Activated CD8-positive, alpha-beta memory T cell treated with anti-CD3 and anti-CD28 coated beads, Interleukin-2, amount 50 U/mL, for 48 hours (primary cell): Measurements from ENCODE around the gene MAGED4B.
"Not testable (repeated sequence)": the region's sequence is repeated elsewhere in the genome, so short reads cannot be mapped to it uniquely, and the experiment has no call there.

Source experiments
- DNase-seq: peaks from one replicate; pipeline ENCODE4 v3.0.0-alpha.2; 2020

Gene MAGED4B, protein sequence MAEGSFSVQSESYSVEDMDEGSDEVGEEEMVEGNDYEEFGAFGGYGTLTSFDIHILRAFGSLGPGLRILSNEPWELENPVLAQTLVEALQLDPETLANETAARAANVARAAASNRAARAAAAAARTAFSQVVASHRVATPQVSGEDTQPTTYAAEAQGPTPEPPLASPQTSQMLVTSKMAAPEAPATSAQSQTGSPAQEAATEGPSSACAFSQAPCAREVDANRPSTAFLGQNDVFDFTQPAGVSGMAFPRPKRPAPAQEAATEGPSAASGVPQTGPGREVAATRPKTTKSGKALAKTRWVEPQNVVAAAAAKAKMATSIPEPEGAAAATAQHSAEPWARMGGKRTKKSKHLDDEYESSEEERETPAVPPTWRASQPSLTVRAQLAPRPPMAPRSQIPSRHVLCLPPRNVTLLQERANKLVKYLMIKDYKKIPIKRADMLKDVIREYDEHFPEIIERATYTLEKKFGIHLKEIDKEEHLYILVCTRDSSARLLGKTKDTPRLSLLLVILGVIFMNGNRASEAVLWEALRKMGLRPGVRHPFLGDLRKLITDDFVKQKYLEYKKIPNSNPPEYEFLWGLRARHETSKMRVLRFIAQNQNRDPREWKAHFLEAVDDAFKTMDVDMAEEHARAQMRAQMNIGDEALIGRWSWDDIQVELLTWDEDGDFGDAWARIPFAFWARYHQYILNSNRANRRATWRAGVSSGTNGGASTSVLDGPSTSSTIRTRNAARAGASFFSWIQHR

DNA sequence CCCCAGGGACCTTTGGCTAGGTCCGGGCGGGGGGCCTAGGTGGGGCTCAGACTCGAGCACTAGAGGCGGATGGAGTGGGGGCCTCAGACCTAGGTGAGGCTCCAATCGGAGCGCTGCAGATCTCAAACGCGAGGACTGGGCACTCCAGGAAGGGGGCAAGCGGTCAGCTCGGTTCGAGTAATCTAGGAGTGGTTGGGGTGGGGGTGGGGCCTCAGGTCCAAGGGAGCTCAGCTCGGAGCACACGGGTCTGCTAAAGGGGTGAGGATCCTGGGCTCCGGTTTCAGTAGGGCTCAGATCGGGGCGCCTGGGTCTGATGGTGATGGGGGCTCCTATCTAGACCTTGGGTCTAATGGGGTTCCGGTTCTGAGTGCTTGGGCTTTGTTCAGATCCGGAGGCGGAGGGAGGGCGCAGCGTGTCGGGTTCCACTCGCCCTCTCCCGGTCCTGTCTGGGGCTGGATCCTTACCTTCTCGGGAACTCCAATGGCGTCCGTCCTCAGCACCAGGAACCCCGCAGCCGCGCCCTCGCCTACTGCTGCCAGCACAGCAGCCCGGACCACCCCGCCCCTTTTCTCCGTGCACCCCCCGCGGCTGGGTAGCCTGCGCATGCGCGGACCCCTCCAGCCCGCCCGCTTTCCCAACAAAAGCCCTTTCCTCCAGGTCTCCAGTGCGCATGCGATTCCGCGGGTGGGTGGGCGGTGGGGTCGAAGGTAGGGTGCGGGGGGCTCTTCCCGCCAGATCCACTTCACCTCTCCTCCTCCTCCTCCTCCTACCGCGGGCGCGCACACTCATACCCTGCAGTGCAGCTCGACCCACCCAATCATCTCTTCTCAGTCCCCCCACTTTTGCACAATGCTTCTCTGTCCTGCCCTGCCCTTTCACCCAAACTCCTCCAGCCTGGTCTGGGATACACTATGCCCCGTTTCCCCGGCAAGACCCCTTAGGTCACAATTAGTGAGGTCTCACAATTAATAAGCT, at the start of gene MAGED4B:
MAGED4B (minus strand) TSS at position 518 of the 975 bp plus-strand sequence. CDS start 1,011 bp downstream, outside the sequence.
- not testable (repeated sequence) for DNase-seq

DNA sequence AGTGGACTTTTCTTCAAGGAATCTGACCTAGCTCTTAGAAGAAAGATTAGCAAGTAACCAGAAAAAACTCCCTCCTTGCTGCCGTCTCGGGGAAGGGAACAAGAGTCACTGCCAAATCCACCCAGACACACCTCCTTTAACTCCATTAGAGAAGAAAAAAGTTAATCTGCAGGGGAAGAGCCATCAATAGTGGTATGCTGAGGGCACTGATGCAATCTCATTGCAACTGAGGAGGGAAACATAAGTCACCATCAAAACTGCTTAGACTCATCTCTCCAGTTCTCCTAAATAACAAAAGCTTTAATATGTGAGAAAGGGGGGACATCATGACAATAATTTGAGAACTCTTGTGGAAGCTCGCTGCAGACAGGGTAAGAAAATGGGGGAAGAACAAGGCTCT, 49.3 kb upstream of the MAGED4B start:
- DNase-seq, result no peak

DNA sequence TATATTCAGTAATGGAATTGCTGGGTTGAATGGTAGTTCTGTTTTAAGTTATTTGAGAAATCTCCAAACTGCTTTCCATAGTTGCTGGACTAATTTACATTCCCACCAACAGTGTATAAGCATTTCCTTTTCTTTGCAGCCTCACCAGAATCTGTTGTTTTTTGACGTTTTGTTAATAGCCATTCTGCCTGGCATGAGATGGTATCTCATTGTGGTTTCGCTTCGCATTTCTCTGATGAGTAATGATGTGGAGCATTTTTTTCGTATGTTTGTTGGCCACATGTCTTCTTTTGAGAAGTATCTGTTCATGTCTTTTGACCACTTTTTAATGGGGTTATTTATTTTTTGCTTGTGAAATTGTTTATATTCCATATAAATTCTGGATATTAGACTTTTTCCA, 13.6 kb upstream of the MAGED4B start:
- no peak for DNase-seq

DNA sequence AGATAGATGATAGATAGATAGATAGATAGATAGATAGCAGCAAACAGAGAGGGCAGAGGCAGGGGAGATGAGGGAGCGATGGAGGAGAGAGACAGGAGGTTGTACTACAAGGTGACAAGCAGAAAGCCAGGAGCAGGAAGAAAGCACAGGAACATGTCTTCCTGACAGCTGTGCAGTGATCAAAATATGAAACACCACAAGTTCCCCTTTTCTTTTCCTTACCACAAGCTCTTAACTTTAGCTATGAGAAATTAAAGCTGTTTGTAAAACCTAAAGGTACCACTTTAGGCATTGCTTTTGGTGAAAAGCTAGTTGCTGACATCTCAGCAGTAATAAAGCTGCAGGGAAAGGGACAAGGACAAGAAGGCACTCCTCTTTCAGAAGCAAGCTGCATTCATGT, 9.1 kb upstream of the MAGED4B start:
- DNase-seq, result no peak

DNA sequence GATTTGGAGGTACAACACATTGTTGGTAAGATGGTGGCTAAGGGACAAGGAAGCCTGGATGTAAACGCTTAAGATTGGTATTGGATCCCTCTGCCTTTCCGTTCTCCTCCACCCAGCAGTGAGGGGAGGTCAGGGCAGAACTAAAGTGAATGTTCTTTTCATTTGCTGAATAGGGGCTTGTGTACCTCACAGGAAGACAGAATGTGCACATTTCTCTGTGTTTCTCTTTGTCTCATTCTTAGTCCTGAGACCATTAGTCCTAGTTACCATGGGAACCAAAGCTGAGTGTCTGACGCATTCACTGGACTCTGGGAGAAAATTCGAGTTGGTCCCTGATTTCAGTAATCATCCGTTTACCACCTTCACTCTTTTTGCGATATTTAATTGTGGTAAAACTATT, 26.7 kb downstream of the MAGED4B start:
- DNase-seq, result not testable (repeated sequence)

DNA sequence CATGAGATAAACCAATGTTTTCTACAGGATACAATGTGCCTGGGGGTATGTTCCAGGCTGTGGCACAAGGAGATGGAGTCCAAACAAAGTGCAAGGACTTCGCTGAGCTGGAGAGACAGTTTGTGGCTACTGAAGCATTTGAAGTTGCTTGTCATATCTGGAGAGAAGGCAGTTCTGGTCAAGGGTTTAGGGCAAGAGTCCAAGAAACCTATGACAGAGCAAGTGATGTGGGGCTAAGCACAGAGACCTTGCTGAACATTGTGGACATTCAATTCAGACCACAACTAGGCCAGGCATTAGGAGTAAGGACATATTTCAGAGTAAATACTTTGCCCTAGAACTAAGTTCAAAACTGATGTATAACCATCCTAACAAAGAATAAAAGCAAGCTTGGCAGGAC, 34.8 kb downstream of the MAGED4B start:
- no peak for DNase-seq

DNA sequence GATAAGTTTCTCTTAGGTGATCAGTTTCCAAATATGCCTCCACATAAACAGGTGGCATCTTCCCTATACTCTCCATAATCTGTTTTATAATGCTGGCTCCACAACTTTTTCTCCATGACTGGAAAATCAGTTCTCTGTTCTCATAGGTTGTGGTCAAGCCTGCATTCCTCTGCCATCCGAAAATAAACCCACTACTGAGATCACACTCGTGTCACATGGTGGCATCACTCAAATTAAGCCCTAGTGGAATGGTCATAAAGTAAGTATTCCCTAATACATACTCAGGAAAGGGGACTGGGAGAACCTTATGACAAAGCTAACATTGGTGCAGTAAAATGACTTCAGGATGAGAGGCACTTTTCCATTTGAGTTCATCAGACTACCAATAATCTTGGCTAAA, 37.6 kb downstream of the MAGED4B start:
- no peak for DNase-seq

DNA sequence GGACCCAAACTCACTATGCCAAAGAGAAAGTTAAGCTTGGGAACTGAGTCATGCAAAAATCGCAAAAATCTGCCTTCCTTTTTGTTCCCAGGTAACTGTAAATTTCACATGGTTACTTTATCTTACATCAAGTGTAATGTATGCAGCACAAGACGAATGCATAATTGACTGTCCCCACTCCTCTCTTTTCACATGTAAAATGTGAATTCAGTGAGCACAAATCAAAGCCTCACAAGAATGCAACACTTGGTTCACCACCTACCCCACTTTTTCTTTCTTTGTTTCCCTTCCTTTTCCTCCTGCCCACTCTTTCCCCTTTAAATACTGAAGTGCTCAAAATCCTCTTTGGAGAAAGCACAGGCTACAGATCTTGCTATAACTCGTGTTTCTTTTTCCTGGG, 53.2 kb downstream of the MAGED4B start:
- DNase-seq, result no peak
